Nephron (organoid): ENCODE data around the gene ANKRD26.

Source experiments
- H3K27ac Mint-ChIP-seq, 3 experiments: 2 replicates each; pipeline ENCODE4 v1.8.0; 2020; ENCODE audit warnings: mixed read lengths in 3 of 3, mild to moderate bottlenecking in 2 of 3, moderate library complexity in 1 of 3
- H3K27me3 Mint-ChIP-seq: 2 replicates; pipeline ENCODE4 v1.8.0; 2021; ENCODE audit warnings: low read depth, mild to moderate bottlenecking, moderate library complexity, mixed read lengths
- H3K36me3 Mint-ChIP-seq: 2 replicates; pipeline ENCODE4 v1.8.0; 2020; ENCODE audit warnings: low read depth, mixed read lengths
- H3K4me1 Mint-ChIP-seq: 2 replicates; pipeline ENCODE4 v1.8.0; 2020; ENCODE audit warnings: mixed read lengths
- H3K4me3 Mint-ChIP-seq, 3 experiments: 2 replicates each; pipeline ENCODE4 v1.8.0; 2020; ENCODE audit warnings: mild to moderate bottlenecking in 3 of 3, mixed read lengths in 3 of 3, moderate library complexity in 2 of 3
- H3K9me3 Mint-ChIP-seq: 2 replicates; pipeline ENCODE4 v1.8.0; 2020; ENCODE audit warnings: mixed read lengths
- CTCF ChIP-seq, 3 experiments: fragments of 200-600 bp; sonication (generic); IDR thresholded peaks; one replicate each; pipeline ENCODE4 v1.5.0; 2021; ENCODE audit warnings: antibody characterized with exemption in 3 of 3; ENCODE audit not compliant: unreplicated experiment in 3 of 3

ANKRD26 gene

GRCh38 chr10:26978519-26978918, 121.8 kb downstream of the ANKRD26 start:
- Mint-ChIP-seq H3K36me3 (peaks cover 12% of the 10 kb centered on the region), H3K4me3 (no peak overlapping the region), H3K4me1 (no peaks in the 10 kb centered on the region), H3K27ac (no peak overlapping the region), H3K27me3 (no peaks in the 10 kb centered on the region), H3K9me3 (no peaks in the 10 kb centered on the region)
- no peak for TF ChIP-seq CTCF (IDR thresholded peaks at IDR 0.05; ENCODE audit: unreplicated experiment in 3 of 3)

GRCh38 chr10:26977635-26978034, 122.7 kb downstream of the ANKRD26 start:
- Mint-ChIP-seq H3K27ac (no peak overlapping the region), H3K9me3 (no peaks in the 10 kb centered on the region), H3K4me1 (no peaks in the 10 kb centered on the region), H3K36me3 (peaks cover 12% of the 10 kb centered on the region), H3K4me3 (no peak overlapping the region), H3K27me3 (no peaks in the 10 kb centered on the region)
- TF ChIP-seq CTCF (IDR thresholded peaks at IDR 0.05; ENCODE audit: unreplicated experiment in 3 of 3): no peak

- TF ChIP-seq CTCF (IDR thresholded peaks at IDR 0.05; ENCODE audit: unreplicated experiment in 3 of 3): no peak
- H3K4me1 Mint-ChIP-seq: no peaks in the 10 kb centered on the region
- H3K9me3 Mint-ChIP-seq: no peaks in the 10 kb centered on the region
- H3K27me3 Mint-ChIP-seq: no peaks in the 10 kb centered on the region
- no peak overlapping the region for H3K4me3 Mint-ChIP-seq
- no peak overlapping the region for H3K27ac Mint-ChIP-seq
- H3K36me3 Mint-ChIP-seq: peaks cover 34% of the 10 kb centered on the region
These were observed 129.6 kb downstream of the ANKRD26 start for GRCh38 chr10:26970667-26971066.

GRCh38 chr10:26969145-26969926, 131.0 kb downstream of the ANKRD26 start:
- Mint-ChIP-seq H3K9me3 (no peaks in the 10 kb centered on the region), H3K27ac (no peak overlapping the region), H3K27me3 (no peaks in the 10 kb centered on the region), H3K4me3 (no peak overlapping the region), H3K4me1 (no peaks in the 10 kb centered on the region), H3K36me3 (peaks cover 33% of the 10 kb centered on the region)
- TF ChIP-seq CTCF (IDR thresholded peaks at IDR 0.05; ENCODE audit: unreplicated experiment in 3 of 3): no peak

- Mint-ChIP-seq H3K27me3 (no peaks in the 10 kb centered on the region), H3K27ac (no peak overlapping the region), H3K9me3 (no peaks in the 10 kb centered on the region), H3K4me3 (no peak overlapping the region), H3K36me3 (peaks cover 26% of the 10 kb centered on the region), H3K4me1 (no peaks in the 10 kb centered on the region)
- no peak for TF ChIP-seq CTCF (IDR thresholded peaks at IDR 0.05; ENCODE audit: unreplicated experiment in 3 of 3)
These were observed 137.5 kb downstream of the ANKRD26 start for GRCh38 chr10:26962835-26963234.

- TF ChIP-seq CTCF (IDR thresholded peaks at IDR 0.05; ENCODE audit: unreplicated experiment in 3 of 3): no peak
- Mint-ChIP-seq H3K36me3 (peaks cover 8% of the 10 kb centered on the region), H3K27me3 (no peaks in the 10 kb centered on the region), H3K9me3 (no peaks in the 10 kb centered on the region), H3K27ac (no peak overlapping the region), H3K4me3 (no peak overlapping the region), H3K4me1 (no peaks in the 10 kb centered on the region)
These were observed 140.0 kb downstream of the ANKRD26 start for GRCh38 chr10:26960308-26960707.
